HepG2 (cell line): ENCODE results near the gene ZNF705A. TPM values are rescaled to one million over a fixed set of nuclear protein-coding genes. Genes with fewer than 3 reads are reported as not detected.

Source experiments
- ATAC-seq: fragments of 200-7000 bp; cut with Tn5 transposase; 3 replicates; pipeline ENCODE4 v1.9.1; 2020; ENCODE audit warnings: mild to moderate bottlenecking, moderate library complexity
- BruUV-seq: library from RNA; stranded (reverse); fragments of 400-500 nt; replicated peaks from 2 replicates; lab custom pipeline; 2021; lab: Mats Ljungman, UMichigan
- CTCF ChIA-PET: fragments of 300-600 bp; formaldehyde crosslinking; extraction: SDS; loops from one replicate; lab custom pipeline; 2021; ENCODE audit warnings: low total read pairs, inconsistent platforms, low intra/inter-chr PET ratio; lab: Yijun Ruan, JAX
- POLR2A ChIA-PET: fragments of 350-600 bp; sonication (Branson Sonifier 250); formaldehyde crosslinking; loops from one replicate; lab custom pipeline; 2020; ENCODE audit warnings: antibody characterized with exemption, inconsistent platforms; lab: Yijun Ruan, JAX
- DNase-seq: peaks from one replicate; pipeline ENCODE4 v3.0.0-alpha.2; 2015; ENCODE audit warnings: low spot score
- FAIRE-seq: peaks from 3 replicates; lab custom pipeline; 2011; peaks lifted over from hg19 to GRCh38; lab: Jason Lieb, UNC
- H2AFZ ChIP-seq: one replicate; pipeline ENCODE4 v1.6.1; 2011; ENCODE audit warnings: low read length, inconsistent platforms
- H3K27ac ChIP-seq: fragments of 300-600 bp; 3 replicates; pipeline ENCODE4 v1.8.0; 2011; ENCODE audit warnings: mixed run types, mild to moderate bottlenecking, mixed read lengths, low read length, inconsistent platforms; ENCODE audit not compliant: insufficient read depth; ENCODE audit errors: extremely low read length
- H3K27me3 ChIP-seq, 2 experiments: fragments of 200-600 bp in 1 of 2; 2 replicates in 1 of 2; 3 replicates in 1 of 2; pipeline versions ENCODE4 v1.6.0 to v1.8.0; 2011; ENCODE audit warnings: low read length in 2 of 2, mild to moderate bottlenecking in 2 of 2, moderate library complexity in 2 of 2, inconsistent platforms in 1 of 2; ENCODE audit not compliant: insufficient read depth in 2 of 2, control insufficient read depth in 1 of 2
- H3K36me3 ChIP-seq, 2 experiments: fragments of 200-600 bp in 1 of 2; replicated peaks in 1 of 2; 2 replicates in 1 of 2; 3 replicates in 1 of 2; pipeline versions ENCODE4 v1.5.1 to v1.8.0; 2011; ENCODE audit warnings: low read length in 2 of 2, inconsistent platforms in 1 of 2; ENCODE audit not compliant: insufficient read depth in 2 of 2, control insufficient read depth in 1 of 2
- H3K4me1 ChIP-seq: 2 replicates; pipeline ENCODE4 v1.5.1; 2012; ENCODE audit warnings: low read length, inconsistent platforms; ENCODE audit not compliant: insufficient read depth
- H3K4me2 ChIP-seq: 2 replicates; pipeline ENCODE4 v1.6.0; 2011; ENCODE audit warnings: low read depth, low read length, inconsistent platforms
- H3K4me3 ChIP-seq, 3 experiments: fragments of 200-600 bp in 1 of 3; sonication (generic), shearing (Covaris generic) in 1 of 3; replicated peaks in 1 of 3; 2 replicates each; pipeline ENCODE4 v1.5.1; 2011 to 2016; ENCODE audit warnings: low read length in 3 of 3, inconsistent platforms in 2 of 3, low read depth in 2 of 3, mild to moderate bottlenecking in 2 of 3, control low read depth in 1 of 3, mixed read lengths in 1 of 3; ENCODE audit not compliant: insufficient read depth in 1 of 3
- H3K79me2 ChIP-seq: one replicate; pipeline ENCODE4 v1.6.1; 2011; ENCODE audit warnings: low read length, inconsistent platforms; ENCODE audit not compliant: insufficient read depth
- H3K9ac ChIP-seq: 2 replicates; pipeline ENCODE4 v1.6.0; 2011; ENCODE audit warnings: mild to moderate bottlenecking, low read depth, low read length, inconsistent platforms; ENCODE audit not compliant: insufficient read depth
- H3K9me3 ChIP-seq: 2 replicates; pipeline ENCODE4 v1.5.1; 2012; ENCODE audit warnings: mild to moderate bottlenecking, low read length
- H4K20me1 ChIP-seq: 2 replicates; pipeline ENCODE4 v1.6.0; 2011; ENCODE audit warnings: inconsistent platforms, mild to moderate bottlenecking, low read length, moderate library complexity; ENCODE audit not compliant: insufficient read depth
- ARID2 ChIP-seq: sonication (generic); formaldehyde crosslinking; IDR thresholded peaks from 2 replicates; pipeline ENCODE4 v1.8.1; 2022; ENCODE audit warnings: mild to moderate bottlenecking, missing genetic modification reagents, borderline replicate concordance
- ATF7 ChIP-seq, 2 experiments: fragments of 450-650 bp in 1 of 2; sonication (generic) in 1 of 2; formaldehyde crosslinking in 1 of 2; IDR thresholded peaks; 2 replicates each; pipeline versions ENCODE4 v1.4.0 to v1.6.1; 2016 to 2020; ENCODE audit warnings: antibody characterized with exemption in 1 of 2, mild to moderate bottlenecking in 1 of 2, missing genetic modification reagents in 1 of 2
- EZH2 ChIP-seq: conservative IDR thresholded peaks from 2 replicates; pipeline ENCODE4 v1.6.1; 2012; ENCODE audit warnings: mild to moderate bottlenecking, low read depth, low read length, moderate library complexity
- HNRNPH1 ChIP-seq: fragments of 200-400 bp; formaldehyde crosslinking; optimal IDR thresholded peaks from 2 replicates; pipeline ENCODE3; 2017; ENCODE audit warnings: mild to moderate bottlenecking, low read depth, low read length
- KLF16 ChIP-seq, 2 experiments: sonication (generic) in 1 of 2; formaldehyde crosslinking in 1 of 2; IDR thresholded peaks; 2 replicates each; pipeline versions ENCODE4 v1.6.1 to v1.8.0; 2016 to 2023; ENCODE audit warnings: missing genetic modification reagents in 2 of 2, missing compliant biosample characterization in 1 of 2
- NR3C1 ChIP-seq: sonication (generic); formaldehyde crosslinking; IDR thresholded peaks from 2 replicates; pipeline ENCODE4 v1.4.0; 2020; ENCODE audit warnings: missing genetic modification reagents
- ZBTB42 ChIP-seq: sonication (generic); formaldehyde crosslinking; IDR thresholded peaks from 2 replicates; pipeline ENCODE4 v1.5.0; 2020; ENCODE audit warnings: mild to moderate bottlenecking, missing genetic modification reagents
- ZNF746 ChIP-seq: sonication (generic); formaldehyde crosslinking; IDR thresholded peaks from 2 replicates; pipeline ENCODE4 v1.8.0; 2022; ENCODE audit warnings: mild to moderate bottlenecking, missing genetic modification reagents
- in situ Hi-C: cut with HindIII; loops from 2 replicates; pipeline ENCODE4 v1.10.0; 2017; ENCODE audit warnings: low pct_unique_long_range_greater_than_20kb; ENCODE audit not compliant: extremely low pct_ligation_motif_present
- intact Hi-C: fragments of 100-400 bp; cut with micrococcal nuclease; formaldehyde crosslinking; loops from one replicate; pipeline ENCODE4 v1.10.0; 2022; ENCODE audit not compliant: unreplicated experiment
- polyA plus RNA-seq, 8 experiments: library from polyadenylated mRNA; depleted of rRNA in 3 of 8; stranded (reverse) in 7 of 8; unstranded in 1 of 8; fragments of >200 nt; fragmentation: Illumina TruSeq in 4 of 8; extraction: Trizol in 4 of 8; gene quantifications; 2 replicates each; pipeline versions ENCODE4 v1.2.1 to v1.2.3, GENCODE V29; 2011 to 2016; ENCODE audit warnings: low read depth in 4 of 8, missing spikeins in 1 of 8, mixed read lengths in 1 of 8; ENCODE audit not compliant: insufficient read depth in 1 of 8
- total RNA-seq, 5 experiments: library from RNA; depleted of rRNA; stranded (reverse); fragments of >200 nt; fragmentation: Illumina TruSeq; extraction: Trizol; gene quantifications; 2 replicates each; pipeline ENCODE4 v1.2.3, GENCODE V29; 2016; ENCODE audit warnings: low read depth in 1 of 5
- TF ChIP-seq, protein P1 (sequence below): IDR thresholded peaks from 2 replicates; pipeline ENCODE4 v1.6.1; 2018; ENCODE audit warnings: missing genetic modification reagents, mild to moderate bottlenecking, missing compliant biosample characterization
- TF ChIP-seq, protein P2 (sequence below): sonication (generic); formaldehyde crosslinking; IDR thresholded peaks from 2 replicates; pipeline ENCODE4 v1.5.0; 2020; ENCODE audit warnings: missing genetic modification reagents, mild to moderate bottlenecking, borderline replicate concordance
- TF ChIP-seq, protein P3 (sequence below): sonication (generic); formaldehyde crosslinking; IDR thresholded peaks from 2 replicates; pipeline ENCODE4 v1.5.0; 2020; ENCODE audit warnings: mild to moderate bottlenecking, missing genetic modification reagents
- TF ChIP-seq, protein P4 (sequence below): sonication (generic); formaldehyde crosslinking; IDR thresholded peaks from 2 replicates; pipeline ENCODE4 v1.9.0; 2021; ENCODE audit warnings: missing genetic modification reagents, borderline replicate concordance
- TF ChIP-seq, protein P5 (sequence below): sonication (generic); formaldehyde crosslinking; conservative IDR thresholded peaks from 2 replicates; pipeline ENCODE4 v1.8.0; 2022; ENCODE audit warnings: missing genetic modification reagents

The ZNF705A gene
- total and polyA plus RNA-seq, 2 of the 13 experiments (the other 11 are each of a cell fraction or from before 2014, with no cell fraction given): not detected

DNA sequence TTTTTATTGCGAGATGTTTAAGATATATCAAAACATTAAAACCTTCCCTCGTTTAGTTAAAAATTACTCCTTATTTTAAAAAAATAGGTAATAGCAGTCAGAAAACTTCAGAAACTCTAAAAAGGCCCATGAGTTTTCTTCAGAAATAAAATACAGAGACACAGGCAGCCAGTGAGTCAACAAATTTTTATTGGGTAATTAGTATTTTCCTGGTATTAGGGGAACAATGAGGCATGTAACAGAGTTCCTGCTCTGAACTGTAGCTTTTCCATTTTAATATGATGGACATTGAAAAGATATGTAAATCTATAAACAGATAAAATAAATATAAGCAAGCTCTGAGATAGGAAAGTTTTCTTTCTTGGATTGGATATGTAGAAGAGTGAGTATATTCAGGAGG is 399 bp upstream of the ZNF705A start (continued):
- TF ChIP-seq, protein P1, sequence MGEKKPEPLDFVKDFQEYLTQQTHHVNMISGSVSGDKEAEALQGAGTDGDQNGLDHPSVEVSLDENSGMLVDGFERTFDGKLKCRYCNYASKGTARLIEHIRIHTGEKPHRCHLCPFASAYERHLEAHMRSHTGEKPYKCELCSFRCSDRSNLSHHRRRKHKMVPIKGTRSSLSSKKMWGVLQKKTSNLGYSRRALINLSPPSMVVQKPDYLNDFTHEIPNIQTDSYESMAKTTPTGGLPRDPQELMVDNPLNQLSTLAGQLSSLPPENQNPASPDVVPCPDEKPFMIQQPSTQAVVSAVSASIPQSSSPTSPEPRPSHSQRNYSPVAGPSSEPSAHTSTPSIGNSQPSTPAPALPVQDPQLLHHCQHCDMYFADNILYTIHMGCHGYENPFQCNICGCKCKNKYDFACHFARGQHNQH (CRISPR knock-in tag): no peak
- TF ChIP-seq, protein P2, sequence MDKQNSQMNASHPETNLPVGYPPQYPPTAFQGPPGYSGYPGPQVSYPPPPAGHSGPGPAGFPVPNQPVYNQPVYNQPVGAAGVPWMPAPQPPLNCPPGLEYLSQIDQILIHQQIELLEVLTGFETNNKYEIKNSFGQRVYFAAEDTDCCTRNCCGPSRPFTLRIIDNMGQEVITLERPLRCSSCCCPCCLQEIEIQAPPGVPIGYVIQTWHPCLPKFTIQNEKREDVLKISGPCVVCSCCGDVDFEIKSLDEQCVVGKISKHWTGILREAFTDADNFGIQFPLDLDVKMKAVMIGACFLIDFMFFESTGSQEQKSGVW (CRISPR knock-in tag): no peak

DNA sequence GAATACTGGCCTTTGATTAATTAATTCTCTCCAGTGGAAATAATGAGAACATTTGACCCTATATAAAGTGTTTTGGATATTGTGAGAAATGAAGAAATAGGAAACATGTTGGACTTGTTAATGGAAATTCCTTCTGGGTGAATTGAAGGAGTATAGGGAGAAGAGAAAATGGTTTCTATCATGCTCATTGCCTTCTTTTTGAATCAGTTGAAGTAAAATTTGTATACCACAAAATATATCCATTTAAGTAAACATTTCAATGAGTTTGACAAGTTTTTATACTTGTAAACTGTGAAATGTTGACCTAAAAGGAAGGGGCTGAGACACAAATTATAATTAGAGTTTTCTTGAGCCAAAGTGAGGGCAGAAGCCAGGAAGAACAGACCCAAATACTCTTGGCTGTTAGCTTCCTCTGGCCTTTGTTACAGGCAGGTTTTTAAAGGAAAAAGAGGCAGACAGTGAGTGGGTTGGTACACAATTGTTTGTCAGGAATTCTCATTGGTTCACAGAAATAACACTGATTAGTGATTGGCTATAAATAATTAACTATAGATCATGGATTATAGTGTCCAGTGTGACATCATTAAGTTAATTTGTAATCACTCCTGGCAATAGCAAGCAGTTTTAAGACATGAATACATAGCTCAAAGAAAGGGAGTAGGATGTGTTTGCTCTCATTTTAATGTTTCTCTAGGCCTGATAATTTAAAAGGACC is 826 bp downstream of the ZNF705A start:
- in situ Hi-C loops: no loop called here
- H3K27ac ChIP-seq: no peak overlapping the region
- CTCF ChIA-PET: no interaction called here
- H3K4me2 ChIP-seq: no peak overlapping the region
- H4K20me1 ChIP-seq: no peaks in the 10 kb centered on the region
- no peaks in the 10 kb centered on the region for H3K79me2 ChIP-seq
- no peak for ATAC-seq
- intact Hi-C loops: no loop called here
- H3K27me3 ChIP-seq: no peaks in the 10 kb centered on the region; a peak in 1 of 5 replicates
- H2AFZ ChIP-seq: no peak overlapping the region
- POLR2A ChIA-PET: no interaction called here
- DNase-seq: no peak
- H3K4me1 ChIP-seq: no peaks in the 10 kb centered on the region
- no TSS peak for BruUV-seq
- H3K36me3 ChIP-seq: no peaks in the 10 kb centered on the region
- no peak for FAIRE-seq
- H3K4me3 ChIP-seq: no peak overlapping the region
- no peaks in the 10 kb centered on the region for H3K9me3 ChIP-seq
- H3K9ac ChIP-seq: no peak overlapping the region
- TF ChIP-seq, protein P3, sequence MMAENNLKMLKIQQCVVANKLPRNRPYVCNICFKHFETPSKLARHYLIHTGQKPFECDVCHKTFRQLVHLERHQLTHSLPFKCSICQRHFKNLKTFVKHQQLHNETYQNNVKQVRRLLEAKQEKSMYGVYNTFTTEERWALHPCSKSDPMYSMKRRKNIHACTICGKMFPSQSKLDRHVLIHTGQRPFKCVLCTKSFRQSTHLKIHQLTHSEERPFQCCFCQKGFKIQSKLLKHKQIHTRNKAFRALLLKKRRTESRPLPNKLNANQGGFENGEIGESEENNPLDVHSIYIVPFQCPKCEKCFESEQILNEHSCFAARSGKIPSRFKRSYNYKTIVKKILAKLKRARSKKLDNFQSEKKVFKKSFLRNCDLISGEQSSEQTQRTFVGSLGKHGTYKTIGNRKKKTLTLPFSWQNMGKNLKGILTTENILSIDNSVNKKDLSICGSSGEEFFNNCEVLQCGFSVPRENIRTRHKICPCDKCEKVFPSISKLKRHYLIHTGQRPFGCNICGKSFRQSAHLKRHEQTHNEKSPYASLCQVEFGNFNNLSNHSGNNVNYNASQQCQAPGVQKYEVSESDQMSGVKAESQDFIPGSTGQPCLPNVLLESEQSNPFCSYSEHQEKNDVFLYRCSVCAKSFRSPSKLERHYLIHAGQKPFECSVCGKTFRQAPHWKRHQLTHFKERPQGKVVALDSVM (CRISPR knock-in tag): no peak
- no peak for TF ChIP-seq ATF7 (IDR thresholded peaks at IDR 0.05)
- no peak for TF ChIP-seq ATF7 (CRISPR knock-in tag; IDR thresholded peaks at IDR 0.05)
- TF ChIP-seq NR3C1 (CRISPR knock-in tag): no peak
- TF ChIP-seq, protein P4, sequence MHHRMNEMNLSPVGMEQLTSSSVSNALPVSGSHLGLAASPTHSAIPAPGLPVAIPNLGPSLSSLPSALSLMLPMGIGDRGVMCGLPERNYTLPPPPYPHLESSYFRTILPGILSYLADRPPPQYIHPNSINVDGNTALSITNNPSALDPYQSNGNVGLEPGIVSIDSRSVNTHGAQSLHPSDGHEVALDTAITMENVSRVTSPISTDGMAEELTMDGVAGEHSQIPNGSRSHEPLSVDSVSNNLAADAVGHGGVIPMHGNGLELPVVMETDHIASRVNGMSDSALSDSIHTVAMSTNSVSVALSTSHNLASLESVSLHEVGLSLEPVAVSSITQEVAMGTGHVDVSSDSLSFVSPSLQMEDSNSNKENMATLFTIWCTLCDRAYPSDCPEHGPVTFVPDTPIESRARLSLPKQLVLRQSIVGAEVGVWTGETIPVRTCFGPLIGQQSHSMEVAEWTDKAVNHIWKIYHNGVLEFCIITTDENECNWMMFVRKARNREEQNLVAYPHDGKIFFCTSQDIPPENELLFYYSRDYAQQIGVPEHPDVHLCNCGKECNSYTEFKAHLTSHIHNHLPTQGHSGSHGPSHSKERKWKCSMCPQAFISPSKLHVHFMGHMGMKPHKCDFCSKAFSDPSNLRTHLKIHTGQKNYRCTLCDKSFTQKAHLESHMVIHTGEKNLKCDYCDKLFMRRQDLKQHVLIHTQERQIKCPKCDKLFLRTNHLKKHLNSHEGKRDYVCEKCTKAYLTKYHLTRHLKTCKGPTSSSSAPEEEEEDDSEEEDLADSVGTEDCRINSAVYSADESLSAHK (CRISPR knock-in tag): no peak
- TF ChIP-seq ARID2: no peak
- TF ChIP-seq ZBTB42 (CRISPR knock-in tag): no peak
- TF ChIP-seq EZH2: no peak
- no peak for TF ChIP-seq HNRNPH1
- TF ChIP-seq ZNF746 (CRISPR knock-in tag): no peak
- TF ChIP-seq KLF16 (CRISPR knock-in tag; IDR thresholded peaks at IDR 0.05): no peak
- TF ChIP-seq, protein P5, sequence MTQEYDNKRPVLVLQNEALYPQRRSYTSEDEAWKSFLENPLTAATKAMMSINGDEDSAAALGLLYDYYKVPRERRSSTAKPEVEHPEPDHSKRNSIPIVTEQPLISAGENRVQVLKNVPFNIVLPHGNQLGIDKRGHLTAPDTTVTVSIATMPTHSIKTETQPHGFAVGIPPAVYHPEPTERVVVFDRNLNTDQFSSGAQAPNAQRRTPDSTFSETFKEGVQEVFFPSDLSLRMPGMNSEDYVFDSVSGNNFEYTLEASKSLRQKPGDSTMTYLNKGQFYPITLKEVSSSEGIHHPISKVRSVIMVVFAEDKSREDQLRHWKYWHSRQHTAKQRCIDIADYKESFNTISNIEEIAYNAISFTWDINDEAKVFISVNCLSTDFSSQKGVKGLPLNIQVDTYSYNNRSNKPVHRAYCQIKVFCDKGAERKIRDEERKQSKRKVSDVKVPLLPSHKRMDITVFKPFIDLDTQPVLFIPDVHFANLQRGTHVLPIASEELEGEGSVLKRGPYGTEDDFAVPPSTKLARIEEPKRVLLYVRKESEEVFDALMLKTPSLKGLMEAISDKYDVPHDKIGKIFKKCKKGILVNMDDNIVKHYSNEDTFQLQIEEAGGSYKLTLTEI: no peak
